Measurements from ENCODE around the gene HLA-DRB5.

DNA sequence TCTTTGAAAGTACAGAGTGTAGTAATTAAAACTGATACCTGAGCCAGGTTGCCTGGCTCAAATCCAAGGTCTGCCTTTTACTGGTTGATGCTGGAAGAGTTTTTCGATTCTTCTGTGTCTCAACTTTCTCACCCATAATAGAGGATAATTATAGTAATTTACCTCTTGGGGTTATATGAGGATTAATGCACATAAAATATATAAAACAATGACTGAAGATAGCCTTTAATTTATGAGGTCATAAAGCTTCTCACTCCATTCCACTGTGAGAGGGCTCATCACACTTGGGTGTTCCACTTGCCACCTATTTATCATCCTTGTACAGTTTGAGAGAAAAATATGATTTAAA is 10.2 kb downstream of the HLA-DRB5 start:
- TF ChIP-seq POLR2A (IDR thresholded peaks at IDR 0.05), result no peak
- TF ChIP-seq, protein P1, sequence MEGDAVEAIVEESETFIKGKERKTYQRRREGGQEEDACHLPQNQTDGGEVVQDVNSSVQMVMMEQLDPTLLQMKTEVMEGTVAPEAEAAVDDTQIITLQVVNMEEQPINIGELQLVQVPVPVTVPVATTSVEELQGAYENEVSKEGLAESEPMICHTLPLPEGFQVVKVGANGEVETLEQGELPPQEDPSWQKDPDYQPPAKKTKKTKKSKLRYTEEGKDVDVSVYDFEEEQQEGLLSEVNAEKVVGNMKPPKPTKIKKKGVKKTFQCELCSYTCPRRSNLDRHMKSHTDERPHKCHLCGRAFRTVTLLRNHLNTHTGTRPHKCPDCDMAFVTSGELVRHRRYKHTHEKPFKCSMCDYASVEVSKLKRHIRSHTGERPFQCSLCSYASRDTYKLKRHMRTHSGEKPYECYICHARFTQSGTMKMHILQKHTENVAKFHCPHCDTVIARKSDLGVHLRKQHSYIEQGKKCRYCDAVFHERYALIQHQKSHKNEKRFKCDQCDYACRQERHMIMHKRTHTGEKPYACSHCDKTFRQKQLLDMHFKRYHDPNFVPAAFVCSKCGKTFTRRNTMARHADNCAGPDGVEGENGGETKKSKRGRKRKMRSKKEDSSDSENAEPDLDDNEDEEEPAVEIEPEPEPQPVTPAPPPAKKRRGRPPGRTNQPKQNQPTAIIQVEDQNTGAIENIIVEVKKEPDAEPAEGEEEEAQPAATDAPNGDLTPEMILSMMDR (IDR thresholded peaks at IDR 0.05), result no peak
- TF ChIP-seq POLR2AphosphoS5 (IDR thresholded peaks at IDR 0.05), result no peak
- TF ChIP-seq EP300 (IDR thresholded peaks at IDR 0.05), result no peak

Data from gastroesophageal sphincter (tissue), 3 donors.